ENCODE measurements around the gene JPH3. TPM values are rescaled to one million over a fixed set of nuclear protein-coding genes. Genes with fewer than 3 reads are reported as not detected.
A peak's percentile ranks its signal among the peaks of the same experiment; 100 is the strongest.

Gene JPH3
- total and polyA plus RNA-seq, 2 experiments from 2014 or later = not detected

GRCh38 chr16:87582966-87583325 is 19.4 kb upstream of the JPH3 start:
- Histone ChIP-seq H3F3A (ENCODE audit: insufficient read depth) (peaks cover 28% of the 10 kb centered on the region), H3K4me3 (peak overlapping the region; percentile 47), H3K36me3 (ENCODE audit: low read depth) (no peaks in the 10 kb centered on the region), H3K79me2 (ENCODE audit: insufficient read depth) (no peaks in the 10 kb centered on the region), H3K4me1 (ENCODE audit: insufficient read depth) (peaks cover 33% of the 10 kb centered on the region), H3K9ac (peak overlapping the region; percentile 92), H4K20me1 (ENCODE audit: insufficient read depth) (no peaks in the 10 kb centered on the region), H2AFZ (peak overlapping the region; percentile 59), H3K27me3 (replicated peaks; ENCODE audit: insufficient read depth) (no peaks in the 10 kb centered on the region), H3K9me3 (ENCODE audit: low read depth) (no peaks in the 10 kb centered on the region), H3K9me2 (ENCODE audit: insufficient read depth) (no peaks in the 10 kb centered on the region), H3K27ac (peak overlapping the region; percentile 99), H3K4me2 (ENCODE audit: unreplicated experiment) (peak overlapping the region; percentile 63)
- in situ Hi-C loops (cut with MboI) = no loop called here
- TF ChIP-seq EZH2 (IDR thresholded peaks at IDR 0.05; ENCODE audit: insufficient read depth, poor library complexity, severe bottlenecking) = no peak
- no peak for TF ChIP-seq EZH2phosphoT487 (IDR thresholded peaks at IDR 0.05; ENCODE audit: insufficient read depth, low read depth)
- WGBS, 2 experiments (ENCODE audit: low coverage in 1 of 2, low lambda C conversion rate in 2 of 2, missing lambda C conversion rate in 2 of 2) = 56 to 69% methylated on average over 2 of the region's 2 CpGs
- no peak for DNase-seq

- WGBS, 2 experiments (ENCODE audit: low coverage in 1 of 2, low lambda C conversion rate in 2 of 2, missing lambda C conversion rate in 2 of 2) = 74 to 75% methylated on average over 23 of the region's 23 CpGs
- Histone ChIP-seq H3K9me3 (ENCODE audit: low read depth) (no peaks in the 10 kb centered on the region), H4K20me1 (ENCODE audit: insufficient read depth) (no peaks in the 10 kb centered on the region), H3K9ac (peak overlapping the region; percentile 92), H3K27me3 (replicated peaks; ENCODE audit: insufficient read depth) (no peaks in the 10 kb centered on the region), H3F3A (ENCODE audit: insufficient read depth) (peaks cover 28% of the 10 kb centered on the region), H3K4me1 (ENCODE audit: insufficient read depth) (peaks cover 33% of the 10 kb centered on the region), H3K4me3 (no peak overlapping the region), H3K27ac (peak overlapping the region; percentile 99), H3K9me2 (ENCODE audit: insufficient read depth) (no peaks in the 10 kb centered on the region), H3K36me3 (ENCODE audit: low read depth) (no peaks in the 10 kb centered on the region), H3K4me2 (ENCODE audit: unreplicated experiment) (peak overlapping the region; percentile 0), H2AFZ (no peak overlapping the region), H3K79me2 (ENCODE audit: insufficient read depth) (no peaks in the 10 kb centered on the region)
- DNase-seq = peak; percentile 80
- TF ChIP-seq EZH2phosphoT487 (IDR thresholded peaks at IDR 0.05; ENCODE audit: insufficient read depth, low read depth) = no peak
- TF ChIP-seq EZH2 (IDR thresholded peaks at IDR 0.05; ENCODE audit: insufficient read depth, poor library complexity, severe bottlenecking) = no peak
- in situ Hi-C loops (cut with MboI) = no loop called here
These were observed 18.7 kb upstream of the JPH3 start for GRCh38 chr16:87583453-87584131.

GRCh38 chr16:87584271-87584670 is 18.0 kb upstream of the JPH3 start:
- Histone ChIP-seq H3K4me1 (ENCODE audit: insufficient read depth) (peaks cover 33% of the 10 kb centered on the region), H4K20me1 (ENCODE audit: insufficient read depth) (no peaks in the 10 kb centered on the region), H3F3A (ENCODE audit: insufficient read depth) (peaks cover 28% of the 10 kb centered on the region), H3K4me2 (ENCODE audit: unreplicated experiment) (no peak overlapping the region), H3K9me3 (ENCODE audit: low read depth) (no peaks in the 10 kb centered on the region), H3K79me2 (ENCODE audit: insufficient read depth) (no peaks in the 10 kb centered on the region), H3K9ac (peak overlapping the region; percentile 92; the same call in 1 of the 2 replicates), H3K36me3 (ENCODE audit: low read depth) (no peaks in the 10 kb centered on the region), H3K27ac (peak overlapping the region; percentile 99), H3K4me3 (no peak overlapping the region), H3K27me3 (replicated peaks; ENCODE audit: insufficient read depth) (no peaks in the 10 kb centered on the region), H2AFZ (no peak overlapping the region), H3K9me2 (ENCODE audit: insufficient read depth) (no peaks in the 10 kb centered on the region)
- in situ Hi-C loops (cut with MboI) = no loop called here
- TF ChIP-seq EZH2phosphoT487 (IDR thresholded peaks at IDR 0.05; ENCODE audit: insufficient read depth, low read depth) (no peak), EZH2 (IDR thresholded peaks at IDR 0.05; ENCODE audit: insufficient read depth, poor library complexity, severe bottlenecking) (no peak)
- peak; percentile 71 for DNase-seq
- WGBS, 2 experiments (ENCODE audit: low coverage in 1 of 2, low lambda C conversion rate in 2 of 2, missing lambda C conversion rate in 2 of 2) = 82 to 85% methylated on average over 7 of the region's 7 CpGs

- Histone ChIP-seq H3K9me3 (ENCODE audit: low read depth) (no peaks in the 10 kb centered on the region), H4K20me1 (ENCODE audit: insufficient read depth) (no peaks in the 10 kb centered on the region), H3K36me3 (ENCODE audit: low read depth) (no peaks in the 10 kb centered on the region), H3K27me3 (replicated peaks; ENCODE audit: insufficient read depth) (peaks cover 5% of the 10 kb centered on the region), H3K9ac (no peak overlapping the region), H3K9me2 (ENCODE audit: insufficient read depth) (no peaks in the 10 kb centered on the region), H3F3A (ENCODE audit: insufficient read depth) (peaks cover 28% of the 10 kb centered on the region), H3K27ac (no peak overlapping the region), H3K4me3 (no peak overlapping the region), H3K4me1 (ENCODE audit: insufficient read depth) (peaks cover 33% of the 10 kb centered on the region), H3K79me2 (ENCODE audit: insufficient read depth) (no peaks in the 10 kb centered on the region), H3K4me2 (ENCODE audit: unreplicated experiment) (no peak overlapping the region), H2AFZ (no peak overlapping the region)
- no peak for DNase-seq
- 92 to 93% methylated on average over 8 of the region's 8 CpGs for WGBS, 2 experiments (ENCODE audit: low coverage in 1 of 2, low lambda C conversion rate in 2 of 2, missing lambda C conversion rate in 2 of 2)
- in situ Hi-C loops (cut with MboI) = no loop called here
- TF ChIP-seq EZH2 (IDR thresholded peaks at IDR 0.05; ENCODE audit: insufficient read depth, poor library complexity, severe bottlenecking) = no peak
- no peak for TF ChIP-seq EZH2phosphoT487 (IDR thresholded peaks at IDR 0.05; ENCODE audit: insufficient read depth, low read depth)
These were observed 17.3 kb upstream of the JPH3 start for GRCh38 chr16:87584975-87585374.
